Measurements from ENCODE around the gene XPNPEP1. TPM values are rescaled to one million over a fixed set of nuclear protein-coding genes. Genes with fewer than 3 reads are reported as not detected.

Gene XPNPEP1
- polyA plus RNA-seq, 1 donor (not counting 4 experiments of a cell fraction or from before 2014, with no cell fraction given): 96.2 TPM

- no peak overlapping the region for H3K4me2 ChIP-seq (ENCODE audit: control insufficient read depth, extremely low read depth, insufficient read depth, low read depth, low read length)
- no peaks in the 10 kb centered on the region for H3K36me3 ChIP-seq (ENCODE audit: control insufficient read depth in 2 of 2, extremely low read depth in 1 of 2, insufficient read depth in 2 of 2, low read length in 2 of 2)
- no peaks in the 10 kb centered on the region for H4K20me1 ChIP-seq (ENCODE audit: control insufficient read depth, extremely low read depth, insufficient read depth, low read length)
- no peaks in the 10 kb centered on the region for H3K9me3 ChIP-seq (ENCODE audit: control insufficient read depth, low read depth, low read length)
- FAIRE-seq (no peak), DNase-seq (ENCODE audit: low read depth, low spot score) (no peak)
- H3K9ac ChIP-seq (ENCODE audit: control insufficient read depth, extremely low read depth, insufficient read depth, low read length): no peak overlapping the region
- H3K9me1 ChIP-seq (ENCODE audit: control insufficient read depth, extremely low read depth, insufficient read depth, low read length): no peaks in the 10 kb centered on the region
- no peaks in the 10 kb centered on the region for H3K4me1 ChIP-seq (ENCODE audit: control insufficient read depth, extremely low read depth, insufficient read depth, low read length)
- H2AFZ ChIP-seq (ENCODE audit: control insufficient read depth, low read length): no peak overlapping the region
- H3K4me3 ChIP-seq (ENCODE audit: control insufficient read depth in 2 of 3, extremely low read depth in 1 of 3, insufficient read depth in 2 of 3, low read depth in 1 of 3, low read length in 3 of 3): no peak overlapping the region
- dilution Hi-C loops (cut with MboI; ENCODE audit: extremely low pct_ligation_motif_present, low sequenced_read_pairs): no loop called here
- no peak for TF ChIP-seq CTCF (optimal IDR thresholded peaks at IDR 0.05 in 1 of 3, IDR thresholded peaks at IDR 0.05 in 1 of 3, conservative IDR thresholded peaks at IDR 0.05 in 1 of 3; ENCODE audit: extremely low read depth in 1 of 3, insufficient read depth in 2 of 3, low read length in 3 of 3)
- no peak for TF ChIP-seq EZH2 (IDR thresholded peaks at IDR 0.05; ENCODE audit: low read length)
- no peak overlapping the region for H3K27ac ChIP-seq (ENCODE audit: control insufficient read depth, insufficient read depth, low read length)
- H3K27me3 ChIP-seq (ENCODE audit: control insufficient read depth, extremely low read depth, insufficient read depth, low read length): no peaks in the 10 kb centered on the region
- H3K79me2 ChIP-seq (ENCODE audit: control insufficient read depth, insufficient read depth, low read length): no peaks in the 10 kb centered on the region
Measured at GRCh38 chr10:109945473-109946177, 22.3 kb upstream of the XPNPEP1 start.

GRCh38 chr10:109944613-109945012, 21.3 kb upstream of the XPNPEP1 start:
- H3K27me3 ChIP-seq (ENCODE audit: control insufficient read depth, extremely low read depth, insufficient read depth, low read length): no peaks in the 10 kb centered on the region
- DNase-seq (ENCODE audit: low read depth, low spot score) (no peak), FAIRE-seq (no peak)
- H3K4me3 ChIP-seq (ENCODE audit: control insufficient read depth in 2 of 3, extremely low read depth in 1 of 3, insufficient read depth in 2 of 3, low read depth in 1 of 3, low read length in 3 of 3): no peak overlapping the region
- H4K20me1 ChIP-seq (ENCODE audit: control insufficient read depth, extremely low read depth, insufficient read depth, low read length): no peaks in the 10 kb centered on the region
- no peak overlapping the region for H3K9ac ChIP-seq (ENCODE audit: control insufficient read depth, extremely low read depth, insufficient read depth, low read length)
- H3K9me3 ChIP-seq (ENCODE audit: control insufficient read depth, low read depth, low read length): no peaks in the 10 kb centered on the region
- no peak overlapping the region for H2AFZ ChIP-seq (ENCODE audit: control insufficient read depth, low read length)
- no peak overlapping the region for H3K27ac ChIP-seq (ENCODE audit: control insufficient read depth, insufficient read depth, low read length)
- no peaks in the 10 kb centered on the region for H3K79me2 ChIP-seq (ENCODE audit: control insufficient read depth, insufficient read depth, low read length)
- TF ChIP-seq CTCF (optimal IDR thresholded peaks at IDR 0.05 in 1 of 3, IDR thresholded peaks at IDR 0.05 in 1 of 3, conservative IDR thresholded peaks at IDR 0.05 in 1 of 3; ENCODE audit: extremely low read depth in 1 of 3, insufficient read depth in 2 of 3, low read length in 3 of 3) (no peak), EZH2 (IDR thresholded peaks at IDR 0.05; ENCODE audit: low read length) (no peak)
- dilution Hi-C loops (cut with MboI; ENCODE audit: extremely low pct_ligation_motif_present, low sequenced_read_pairs): no loop called here
- no peaks in the 10 kb centered on the region for H3K9me1 ChIP-seq (ENCODE audit: control insufficient read depth, extremely low read depth, insufficient read depth, low read length)
- H3K36me3 ChIP-seq (ENCODE audit: control insufficient read depth in 2 of 2, extremely low read depth in 1 of 2, insufficient read depth in 2 of 2, low read length in 2 of 2): no peaks in the 10 kb centered on the region
- no peaks in the 10 kb centered on the region for H3K4me1 ChIP-seq (ENCODE audit: control insufficient read depth, extremely low read depth, insufficient read depth, low read length)
- no peak overlapping the region for H3K4me2 ChIP-seq (ENCODE audit: control insufficient read depth, extremely low read depth, insufficient read depth, low read depth, low read length)
